Endothelial cell of umbilical vein (primary cell): ENCODE measurements around the gene DNTT. TPM values are rescaled to one million over a fixed set of nuclear protein-coding genes. Genes with fewer than 3 reads are reported as not detected.

Experiments
- BruUV-seq: library from RNA; stranded (reverse); fragments of 400-500 nt; replicated peaks from 2 replicates; lab custom pipeline; 2021; lab: Mats Ljungman, UMichigan
- CTCF ChIA-PET: fragments of 300-600, 350-600 bp; sonication (Branson Sonifier 250); formaldehyde crosslinking; loops from one replicate; lab custom pipeline; 2021; ENCODE audit warnings: antibody characterized with exemption, inconsistent platforms; lab: Charles Lee
- POLR2A ChIA-PET: fragments of 300-600, 350-600 bp; sonication (Branson Sonifier 250); formaldehyde crosslinking; loops from one replicate; lab custom pipeline; 2021; ENCODE audit warnings: antibody characterized with exemption, inconsistent platforms; lab: Charles Lee
- DNase-seq: peaks from one replicate; pipeline ENCODE4 v3.0.0-alpha.2; 2011; ENCODE audit warnings: low read depth, low spot score
- FAIRE-seq: peaks from 2 replicates; lab custom pipeline; 2011; peaks lifted over from hg19 to GRCh38; lab: Jason Lieb, UNC
- H2AFZ ChIP-seq: 2 replicates; pipeline ENCODE4 v1.6.0; 2012; ENCODE audit warnings: low read depth, low read length, control low read depth, inconsistent platforms
- H3K27ac ChIP-seq: 2 replicates; pipeline ENCODE4 v1.5.1; 2011; ENCODE audit warnings: low read depth, mild to moderate bottlenecking, control low read depth, low read length, moderate library complexity; ENCODE audit not compliant: insufficient read depth
- H3K27me3 ChIP-seq, 2 experiments: 2 replicates each; pipeline versions ENCODE4 v1.6.0 to v1.6.1; 2011; ENCODE audit warnings: low read length in 2 of 2, mixed read lengths in 1 of 2; ENCODE audit not compliant: control insufficient read depth in 2 of 2, insufficient read depth in 2 of 2
- H3K36me3 ChIP-seq, 2 experiments: 2 replicates in 1 of 2; 3 replicates in 1 of 2; pipeline ENCODE4 v1.5.1; 2011; ENCODE audit warnings: low read length in 2 of 2, mild to moderate bottlenecking in 1 of 2, moderate library complexity in 1 of 2; ENCODE audit not compliant: control insufficient read depth in 2 of 2, insufficient read depth in 2 of 2; ENCODE audit errors: extremely low read depth in 1 of 2
- H3K4me1 ChIP-seq: 3 replicates; pipeline ENCODE4 v1.5.1; 2011; ENCODE audit warnings: mild to moderate bottlenecking, low read length; ENCODE audit not compliant: control insufficient read depth, insufficient read depth; ENCODE audit errors: extremely low read depth
- H3K4me2 ChIP-seq: 2 replicates; pipeline ENCODE4 v1.6.1; 2011; ENCODE audit warnings: low read length, control low read depth, mixed read lengths; ENCODE audit not compliant: insufficient read depth
- H3K4me3 ChIP-seq, 3 experiments: fragments of 200-600 bp in 1 of 3; sonication (generic), shearing (Covaris generic) in 1 of 3; replicated peaks in 1 of 3; 2 replicates each; pipeline ENCODE4 v1.5.1; 2011 to 2016; ENCODE audit warnings: control low read depth in 3 of 3, low read length in 3 of 3, mild to moderate bottlenecking in 2 of 3, inconsistent platforms in 1 of 3, low read depth in 1 of 3, moderate library complexity in 1 of 3; ENCODE audit not compliant: insufficient read depth in 1 of 3
- H3K79me2 ChIP-seq: 2 replicates; pipeline ENCODE4 v1.6.0; 2012; ENCODE audit warnings: low read length, inconsistent platforms; ENCODE audit not compliant: control insufficient read depth, insufficient read depth
- H3K9ac ChIP-seq: replicated peaks from 2 replicates; pipeline ENCODE3; 2011; ENCODE audit warnings: low read length, control low read depth; ENCODE audit not compliant: insufficient read depth; ENCODE audit errors: extremely low read depth
- H3K9me1 ChIP-seq: replicated peaks from 3 replicates; pipeline ENCODE4 v1.6.0; 2011; ENCODE audit warnings: mild to moderate bottlenecking, low read length; ENCODE audit not compliant: control insufficient read depth, insufficient read depth; ENCODE audit errors: extremely low read depth
- H3K9me3 ChIP-seq: replicated peaks from 2 replicates; pipeline ENCODE4 v1.5.1; 2012; ENCODE audit warnings: low read length, inconsistent platforms; ENCODE audit not compliant: control insufficient read depth, insufficient read depth
- H4K20me1 ChIP-seq: replicated peaks from 2 replicates; pipeline ENCODE3; 2011; ENCODE audit warnings: mild to moderate bottlenecking, low read length; ENCODE audit not compliant: control insufficient read depth, insufficient read depth; ENCODE audit errors: extremely low read depth
- EZH2 ChIP-seq: IDR thresholded peaks from 2 replicates; pipeline ENCODE4 v1.6.1; 2012; ENCODE audit warnings: borderline replicate concordance, low read depth, mild to moderate bottlenecking, moderate library complexity, low read length, inconsistent platforms; ENCODE audit not compliant: severe bottlenecking
- FOS ChIP-seq: IDR thresholded peaks from 2 replicates; pipeline ENCODE4 v1.6.1; 2011; ENCODE audit warnings: mild to moderate bottlenecking, low read length, moderate library complexity, borderline replicate concordance; ENCODE audit not compliant: insufficient read depth
- GATA2 ChIP-seq: IDR thresholded peaks from 2 replicates; pipeline ENCODE4 v1.7.0; 2011; ENCODE audit warnings: low read depth, mild to moderate bottlenecking, moderate library complexity, mixed read lengths, low read length; ENCODE audit not compliant: insufficient read length, insufficient read depth
- JUN ChIP-seq: IDR thresholded peaks from 2 replicates; pipeline ENCODE4 v1.6.1; 2011; ENCODE audit warnings: borderline replicate concordance, low read depth; ENCODE audit not compliant: insufficient read length, insufficient read depth
- MYC ChIP-seq: IDR thresholded peaks from one replicate; pipeline ENCODE4 v1.6.1; 2011; ENCODE audit warnings: mild to moderate bottlenecking, low read depth, low read length
- POLR2A ChIP-seq: IDR thresholded peaks from 2 replicates; pipeline ENCODE4 v1.6.1; 2012; ENCODE audit warnings: low read depth, mild to moderate bottlenecking, control low read depth, low read length
- POLR2AphosphoS5 ChIP-seq: IDR thresholded peaks from 2 replicates; pipeline ENCODE4 v1.6.1; 2012; ENCODE audit warnings: low read depth, mild to moderate bottlenecking, control low read depth, low read length, moderate library complexity; ENCODE audit not compliant: insufficient read depth
- dilution Hi-C: fragments of 300-500 bp; cut with MboI; formaldehyde crosslinking; loops from one replicate; pipeline ENCODE4 v1.15.0; 2019; ENCODE audit warnings: low sequenced_read_pairs; ENCODE audit not compliant: extremely low pct_ligation_motif_present
- intact Hi-C: fragments of 100-400 bp; cut with micrococcal nuclease; formaldehyde crosslinking; loops from one replicate; pipeline ENCODE4 v1.10.0; 2022
- polyA plus RNA-seq, 4 experiments: library from polyadenylated mRNA; depleted of rRNA in 3 of 4; stranded (reverse) in 3 of 4; unstranded in 1 of 4; fragments of >200 nt; gene quantifications; 2 replicates each; pipeline versions ENCODE4 v1.2.1 to v1.2.3, GENCODE V29; 2011 to 2012; ENCODE audit warnings: missing spikeins in 1 of 4
- total RNA-seq: library from RNA; stranded (reverse); gene quantifications from 2 replicates; pipeline ENCODE4 v1.2.3, GENCODE V29; 2021
- TF ChIP-seq, protein P1 (sequence below): IDR thresholded peaks from 2 replicates; pipeline ENCODE4 v1.6.1; 2011; ENCODE audit not compliant: insufficient read depth, insufficient read length
- TF ChIP-seq, protein P2 (sequence below), 2 donors: IDR thresholded peaks; 1 replicate in 1 of 2; 2 replicates in 1 of 2; pipeline ENCODE4 v1.5.1; 2011; ENCODE audit warnings: low read length in 2 of 2, mild to moderate bottlenecking in 2 of 2, moderate library complexity in 2 of 2, control low read depth in 1 of 2, inconsistent platforms in 1 of 2, low read depth in 1 of 2; ENCODE audit not compliant: insufficient read depth in 1 of 2; ENCODE audit errors: extremely low read depth in 1 of 2

The DNTT gene
- total and polyA plus RNA-seq, 2 donors (not counting 3 experiments of a cell fraction or from before 2014, with no cell fraction given), result not detected

DNA sequence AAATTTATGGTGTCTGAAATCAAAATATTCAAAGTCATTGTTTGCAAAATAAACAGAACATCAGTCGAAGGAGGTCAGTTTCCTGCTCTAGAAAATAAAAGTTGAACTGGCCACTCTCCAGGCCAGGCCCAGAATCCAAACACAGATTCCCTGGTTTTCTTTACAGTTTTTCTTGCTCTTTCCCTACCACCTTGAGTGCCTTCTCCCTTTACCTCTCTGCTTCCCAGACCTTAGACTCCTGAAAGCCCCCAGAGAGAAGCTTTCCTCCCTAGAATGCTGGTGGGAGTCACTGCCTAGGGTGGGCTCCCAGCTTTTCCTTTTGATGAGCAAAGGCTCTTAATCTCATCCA lies 6.1 kb downstream of the DNTT start:
- no peaks in the 10 kb centered on the region for H3K9me3 ChIP-seq
- H3K4me2 ChIP-seq, result no peak overlapping the region
- POLR2A ChIA-PET, result no interaction called here
- H3K9me1 ChIP-seq, result no peaks in the 10 kb centered on the region
- H3K27me3 ChIP-seq, result no peaks in the 10 kb centered on the region
- dilution Hi-C loops, result no loop called here
- intact Hi-C loops, result no loop called here
- H3K9ac ChIP-seq, result no peak overlapping the region
- H3K4me1 ChIP-seq, result no peaks in the 10 kb centered on the region
- no peak for FAIRE-seq
- no peak for TF ChIP-seq GATA2
- no peak for TF ChIP-seq EZH2
- TF ChIP-seq POLR2AphosphoS5, result no peak
- no peak for TF ChIP-seq FOS
- TF ChIP-seq JUN, result no peak
- H3K4me3 ChIP-seq, result no peak overlapping the region
- H3K79me2 ChIP-seq, result no peaks in the 10 kb centered on the region
- CTCF ChIA-PET, result interaction anchor here (1.2 kb wide), 1 partner anchor 81 kb away, joined by 5 read pairs; no protein-coding TSS in a partner anchor
- BruUV-seq, result no TSS peak
- H3K27ac ChIP-seq, result no peak overlapping the region
- H2AFZ ChIP-seq, result no peak overlapping the region
- H3K36me3 ChIP-seq, result no peaks in the 10 kb centered on the region
- DNase-seq, result no peak
- H4K20me1 ChIP-seq, result no peaks in the 10 kb centered on the region

DNA sequence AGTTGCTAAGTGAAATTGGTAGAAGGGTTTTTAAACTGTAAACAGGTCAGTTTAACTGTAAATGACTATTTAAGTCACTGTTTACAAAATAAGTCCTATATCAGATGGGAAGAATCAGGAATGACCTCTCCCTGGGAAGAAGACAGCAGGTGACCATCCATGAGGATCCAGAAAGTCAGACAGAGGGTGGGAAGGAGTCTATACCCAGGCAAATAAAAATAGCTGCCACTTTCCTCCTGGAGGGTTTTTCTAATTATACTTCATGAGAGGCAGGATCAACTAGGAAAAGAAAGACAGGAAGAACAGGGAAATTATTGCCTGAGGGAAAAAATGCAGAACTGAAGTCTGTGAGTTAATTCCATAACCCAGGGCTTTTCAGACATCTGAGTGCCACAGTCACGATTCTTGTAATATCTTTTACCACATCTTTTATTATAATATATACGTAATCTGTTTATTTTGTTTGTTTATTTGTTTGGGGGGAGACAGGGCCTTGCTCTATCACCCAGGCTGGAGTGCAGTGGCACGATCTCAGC lies 7.0 kb downstream of the DNTT start:
- Histone ChIP-seq H3K9me1 (no peaks in the 10 kb centered on the region), H2AFZ (no peak overlapping the region), H3K79me2 (no peaks in the 10 kb centered on the region), H3K27ac (no peak overlapping the region), H3K4me3 (no peak overlapping the region), H3K9me3 (no peaks in the 10 kb centered on the region), H3K36me3 (no peaks in the 10 kb centered on the region), H3K4me1 (no peaks in the 10 kb centered on the region), H3K27me3 (no peaks in the 10 kb centered on the region), H3K4me2 (no peak overlapping the region), H3K9ac (no peak overlapping the region), H4K20me1 (no peaks in the 10 kb centered on the region)
- ChIA-PET CTCF (no interaction called here), POLR2A (no interaction called here)
- BruUV-seq, result no TSS peak
- dilution Hi-C loops, result no loop called here
- intact Hi-C loops, result no loop called here
- FAIRE-seq (no peak), DNase-seq (no peak)
- TF ChIP-seq MYC (no peak), GATA2 (no peak), FOS (no peak), POLR2A (no peak), POLR2AphosphoS5 (no peak), EZH2 (no peak), JUN (no peak)
- TF ChIP-seq, protein P1, sequence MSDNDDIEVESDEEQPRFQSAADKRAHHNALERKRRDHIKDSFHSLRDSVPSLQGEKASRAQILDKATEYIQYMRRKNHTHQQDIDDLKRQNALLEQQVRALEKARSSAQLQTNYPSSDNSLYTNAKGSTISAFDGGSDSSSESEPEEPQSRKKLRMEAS, result no peak
- TF ChIP-seq, protein P2, sequence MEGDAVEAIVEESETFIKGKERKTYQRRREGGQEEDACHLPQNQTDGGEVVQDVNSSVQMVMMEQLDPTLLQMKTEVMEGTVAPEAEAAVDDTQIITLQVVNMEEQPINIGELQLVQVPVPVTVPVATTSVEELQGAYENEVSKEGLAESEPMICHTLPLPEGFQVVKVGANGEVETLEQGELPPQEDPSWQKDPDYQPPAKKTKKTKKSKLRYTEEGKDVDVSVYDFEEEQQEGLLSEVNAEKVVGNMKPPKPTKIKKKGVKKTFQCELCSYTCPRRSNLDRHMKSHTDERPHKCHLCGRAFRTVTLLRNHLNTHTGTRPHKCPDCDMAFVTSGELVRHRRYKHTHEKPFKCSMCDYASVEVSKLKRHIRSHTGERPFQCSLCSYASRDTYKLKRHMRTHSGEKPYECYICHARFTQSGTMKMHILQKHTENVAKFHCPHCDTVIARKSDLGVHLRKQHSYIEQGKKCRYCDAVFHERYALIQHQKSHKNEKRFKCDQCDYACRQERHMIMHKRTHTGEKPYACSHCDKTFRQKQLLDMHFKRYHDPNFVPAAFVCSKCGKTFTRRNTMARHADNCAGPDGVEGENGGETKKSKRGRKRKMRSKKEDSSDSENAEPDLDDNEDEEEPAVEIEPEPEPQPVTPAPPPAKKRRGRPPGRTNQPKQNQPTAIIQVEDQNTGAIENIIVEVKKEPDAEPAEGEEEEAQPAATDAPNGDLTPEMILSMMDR (IDR thresholded peaks at IDR 0.05; ENCODE audit: extremely low read depth in 1 of 2, insufficient read depth in 1 of 2, low read depth in 1 of 2, low read length in 2 of 2), result no peak
